ENCODE measurements around the gene C1R.
"Not testable (repeated sequence)": the region's sequence is repeated elsewhere in the genome, so short reads cannot be mapped to it uniquely, and the experiment has no call there.

The C1R gene

DNA sequence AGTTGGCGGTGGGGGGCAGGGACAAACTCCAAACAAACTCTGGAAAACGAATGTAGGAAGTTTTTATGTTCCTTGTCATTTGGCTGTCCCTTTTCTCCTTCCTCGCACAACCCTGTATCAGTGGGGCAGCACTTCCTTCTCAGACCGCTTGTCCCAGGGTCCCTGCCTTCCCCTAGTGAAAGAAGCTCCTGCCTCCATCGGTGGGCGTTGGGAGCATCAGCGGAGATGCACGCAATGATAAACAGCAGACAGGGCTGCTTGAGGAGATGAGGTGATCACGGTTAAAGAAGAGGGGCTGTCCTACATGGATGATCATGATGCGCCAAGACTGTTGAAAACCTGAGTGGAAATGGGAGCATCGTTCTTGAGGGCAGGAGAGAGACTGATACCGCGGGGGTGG lies 31.1 kb downstream of the C1R start:
- peaks cover 52% of the 10 kb centered on the region for H3K4me1 Mint-ChIP-seq (ENCODE audit: low read depth)

DNA sequence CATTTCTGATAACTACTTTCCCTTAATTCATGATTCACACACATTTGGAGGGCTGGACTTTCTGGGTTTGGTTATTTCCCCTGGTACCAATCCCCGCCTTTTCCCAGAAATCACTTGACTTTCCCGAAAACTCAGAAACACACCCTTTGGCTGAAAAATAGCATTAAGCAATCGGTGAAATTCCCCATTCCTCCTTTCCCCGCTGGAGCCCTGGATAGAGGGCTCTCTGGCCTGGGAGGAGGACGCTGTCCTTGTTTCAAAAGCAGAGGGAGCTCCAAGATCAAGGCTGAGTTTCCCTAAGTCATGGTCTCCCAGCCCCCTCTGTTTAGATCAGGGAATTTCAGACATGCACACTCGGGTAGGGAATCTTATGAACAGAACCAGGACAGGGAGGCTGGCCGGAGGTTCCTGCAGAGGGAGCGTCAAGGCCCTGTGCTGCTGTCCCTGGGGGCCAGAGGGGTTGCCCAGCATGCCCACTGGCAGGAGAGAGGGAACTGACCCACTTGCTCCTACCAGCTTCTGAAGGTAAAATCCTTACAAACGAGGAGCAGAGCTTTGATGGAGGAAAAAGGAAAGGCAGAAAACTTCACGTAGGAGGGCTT lies 31.8 kb downstream of the C1R start, which contains the start of gene C1S:
Gene C1S (plus strand): TSS at position 366 of the 602 bp plus-strand sequence. CDS start 1,195 bp downstream, outside the sequence.
- Mint-ChIP-seq H3K4me3 (no peak within 1 kb of the TSS), H3K27me3 (peaks cover 24% of the 10 kb centered on the region), H3K9me3 (no peaks in the 10 kb centered on the region), H3K4me1 (ENCODE audit: low read depth) (peaks cover 47% of the 10 kb centered on the region), H3K36me3 (ENCODE audit: low read depth) (no peaks in the 10 kb centered on the region), H3K27ac (peak within 1 kb of the TSS; percentile 55)
- intact Hi-C loops (cut with micrococcal nuclease) = loop anchor here (5.0 kb wide), 1 partner anchor 47 kb away; the partner anchor contains the start of gene C1RL

More for the DNA sequence above, 31.1 kb downstream of the C1R start:
- Mint-ChIP-seq H3K4me3 (no peak overlapping the region), H3K27me3 (peaks cover 20% of the 10 kb centered on the region), H3K27ac (peak overlapping the region; percentile 55), H3K9me3 (no peaks in the 10 kb centered on the region), H3K36me3 (ENCODE audit: low read depth) (no peaks in the 10 kb centered on the region)
- intact Hi-C loops (cut with micrococcal nuclease) = loop anchor here (5.0 kb wide), 1 partner anchor 46 kb away; the partner anchor contains the start of gene C1RL

DNA sequence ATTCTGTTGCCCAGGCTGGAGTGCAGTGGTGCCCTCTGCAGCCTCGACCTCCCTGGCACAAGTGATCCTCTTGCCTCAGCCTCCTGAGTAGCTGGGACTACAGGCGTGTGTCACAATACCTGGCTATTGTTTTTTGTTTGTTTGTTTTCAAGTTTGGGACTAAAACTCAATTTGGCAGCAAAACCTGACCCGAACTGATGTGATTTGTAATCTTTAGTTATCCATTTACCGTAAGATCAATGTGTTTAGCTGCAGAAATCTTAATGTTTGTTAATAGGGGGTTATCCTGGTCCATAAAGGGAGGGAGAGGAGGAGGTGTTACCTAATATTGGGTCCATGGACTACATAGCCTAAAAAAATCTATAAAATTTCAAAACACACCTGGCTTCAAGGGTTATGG lies 32.5 kb downstream of the C1R start:
- H3K4me3 Mint-ChIP-seq = no peak overlapping the region
- H3K27ac Mint-ChIP-seq = no peak overlapping the region
- peaks cover 45% of the 10 kb centered on the region for H3K4me1 Mint-ChIP-seq (ENCODE audit: low read depth)
- intact Hi-C loops (cut with micrococcal nuclease) = loop anchor here (5.0 kb wide), 2 partner anchors 33 to 48 kb away; partner anchors contain the start of genes C1R and C1RL
- peaks cover 30% of the 10 kb centered on the region for H3K27me3 Mint-ChIP-seq
- H3K9me3 Mint-ChIP-seq = no peaks in the 10 kb centered on the region
- H3K36me3 Mint-ChIP-seq (ENCODE audit: low read depth) = no peaks in the 10 kb centered on the region

DNA sequence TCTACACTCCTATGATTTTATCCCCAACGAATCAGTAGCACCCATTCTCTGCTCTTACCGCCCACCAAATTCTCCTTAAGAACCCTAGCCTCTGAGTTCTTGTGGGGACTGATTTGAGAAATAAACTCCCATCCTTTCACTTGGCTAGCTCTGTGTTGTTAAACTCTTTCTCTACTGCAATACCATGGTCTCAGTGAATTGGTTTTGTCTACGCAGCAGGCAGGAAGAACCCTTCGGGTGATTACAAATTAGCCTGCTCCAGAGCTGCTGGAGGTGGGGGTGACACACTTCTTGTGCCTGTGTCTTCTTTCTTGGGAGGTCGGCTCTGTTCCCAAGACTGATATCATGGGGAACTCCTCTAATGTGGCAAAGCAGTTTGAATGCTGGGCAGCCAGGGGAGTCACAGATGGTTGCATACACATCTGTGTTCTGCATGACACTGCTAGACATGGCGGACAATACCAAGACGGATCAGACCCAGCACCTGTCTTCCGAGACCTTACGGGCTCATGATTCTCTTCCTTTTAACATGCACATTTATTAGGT lies 33.3 kb downstream of the C1R start:
- Mint-ChIP-seq H3K27me3 (peaks cover 32% of the 10 kb centered on the region), H3K36me3 (ENCODE audit: low read depth) (no peaks in the 10 kb centered on the region), H3K27ac (peak overlapping the region; percentile 68), H3K9me3 (no peaks in the 10 kb centered on the region), H3K4me3 (no peak overlapping the region), H3K4me1 (ENCODE audit: low read depth) (peaks cover 45% of the 10 kb centered on the region)
- intact Hi-C loops (cut with micrococcal nuclease) = loop anchor here (5.0 kb wide), 1 partner anchor 33 kb away; the partner anchor contains the start of gene C1R

DNA sequence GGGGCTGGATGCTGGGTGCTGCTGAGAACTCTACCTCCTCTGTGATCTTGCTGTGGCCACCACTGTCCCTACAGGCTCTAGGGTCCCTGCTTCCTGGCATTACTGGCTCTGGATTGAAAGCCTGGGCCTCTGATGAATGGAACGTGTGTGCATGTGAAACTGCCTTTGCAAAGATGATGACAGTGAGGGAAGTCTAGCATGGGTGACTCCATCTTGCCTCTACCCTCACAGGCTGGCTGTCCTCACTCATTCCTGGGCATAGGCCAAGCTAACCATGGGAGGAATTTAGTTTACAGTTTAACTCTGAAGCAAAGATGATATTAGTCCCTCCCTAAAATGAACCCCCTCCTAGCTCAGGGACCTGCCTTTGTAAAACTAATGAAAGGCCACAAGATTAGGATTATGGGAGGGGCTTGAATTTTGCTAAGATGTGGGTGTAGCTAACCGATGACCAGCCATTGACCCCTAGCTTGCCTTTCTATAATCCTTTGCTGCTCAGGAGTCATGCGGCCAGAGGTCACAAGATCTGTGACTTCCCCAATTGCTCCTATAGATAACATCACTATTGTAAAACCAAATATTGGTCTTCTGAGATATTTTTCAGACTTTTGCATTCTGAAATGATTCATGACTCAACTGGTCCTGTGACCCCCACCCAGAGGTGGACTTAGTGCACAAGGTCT lies 33.9 kb downstream of the C1R start:
- intact Hi-C loops (cut with micrococcal nuclease) = loop anchor here (5.0 kb wide), 1 partner anchor 34 kb away; the partner anchor contains the start of gene C1R
- peaks cover 34% of the 10 kb centered on the region for H3K27me3 Mint-ChIP-seq
- H3K27ac Mint-ChIP-seq = peak overlapping the region; percentile 68
- no peaks in the 10 kb centered on the region for H3K9me3 Mint-ChIP-seq
- no peak overlapping the region for H3K4me3 Mint-ChIP-seq
- peaks cover 45% of the 10 kb centered on the region for H3K4me1 Mint-ChIP-seq (ENCODE audit: low read depth)
- no peaks in the 10 kb centered on the region for H3K36me3 Mint-ChIP-seq (ENCODE audit: low read depth)

DNA sequence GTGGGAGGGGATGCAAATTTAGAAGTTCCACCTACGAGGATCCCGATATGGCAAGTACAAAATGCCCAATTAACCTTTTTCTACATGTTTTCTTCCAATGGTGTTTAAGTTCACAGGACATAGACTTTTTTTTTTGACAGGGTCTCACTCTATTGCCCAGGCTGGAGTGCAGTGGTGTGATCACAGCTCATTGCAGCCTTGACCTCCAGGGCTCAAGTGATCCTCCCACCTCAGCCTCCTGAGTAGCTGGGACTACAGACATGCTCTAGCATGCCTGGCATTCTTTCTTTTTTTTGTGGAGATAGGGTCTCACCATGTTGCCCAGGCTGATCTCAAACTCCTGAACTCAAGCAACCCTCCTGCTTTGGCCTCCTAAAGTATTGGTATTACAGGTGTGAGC lies 36.5 kb downstream of the C1R start:
- H3K27ac Mint-ChIP-seq; H3K9me3 Mint-ChIP-seq; H3K36me3 Mint-ChIP-seq (ENCODE audit: low read depth); H3K4me3 Mint-ChIP-seq: not testable (repeated sequence)
- Mint-ChIP-seq H3K27me3 (peaks cover 45% of the 10 kb centered on the region), H3K4me1 (ENCODE audit: low read depth) (peaks cover 37% of the 10 kb centered on the region)
- intact Hi-C loops (cut with micrococcal nuclease) = loop anchor here (5.0 kb wide), 1 partner anchor 37 kb away; the partner anchor contains the start of gene C1R

DNA sequence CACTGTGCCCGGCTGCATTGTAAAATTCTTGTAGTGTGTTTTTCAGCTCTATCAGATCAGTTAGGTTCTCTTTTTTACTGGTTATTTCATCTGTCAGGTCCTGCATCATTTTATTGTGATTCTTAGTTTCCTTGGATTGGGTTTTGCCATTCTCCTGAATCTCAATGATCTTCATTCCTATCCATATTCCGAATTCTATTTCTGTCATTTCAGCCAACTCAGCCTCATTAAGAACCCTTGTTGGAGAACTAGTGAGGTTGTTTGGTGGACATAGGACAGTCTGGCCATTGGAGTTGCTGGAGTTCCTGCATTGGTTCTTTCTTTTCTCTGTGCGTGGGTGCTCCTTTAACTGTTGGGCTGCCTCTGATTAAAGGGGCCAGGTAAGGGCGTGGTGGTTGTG lies 37.3 kb downstream of the C1R start:
- no peak overlapping the region for H3K27ac Mint-ChIP-seq
- peaks cover 29% of the 10 kb centered on the region for H3K4me1 Mint-ChIP-seq (ENCODE audit: low read depth)
- peaks cover 43% of the 10 kb centered on the region for H3K27me3 Mint-ChIP-seq
- no peaks in the 10 kb centered on the region for H3K36me3 Mint-ChIP-seq (ENCODE audit: low read depth)
- H3K4me3 Mint-ChIP-seq = no peak overlapping the region
- intact Hi-C loops (cut with micrococcal nuclease) = loop anchor here (5.0 kb wide), 1 partner anchor 37 kb away; the partner anchor contains the start of gene C1R
- H3K9me3 Mint-ChIP-seq = no peaks in the 10 kb centered on the region

DNA sequence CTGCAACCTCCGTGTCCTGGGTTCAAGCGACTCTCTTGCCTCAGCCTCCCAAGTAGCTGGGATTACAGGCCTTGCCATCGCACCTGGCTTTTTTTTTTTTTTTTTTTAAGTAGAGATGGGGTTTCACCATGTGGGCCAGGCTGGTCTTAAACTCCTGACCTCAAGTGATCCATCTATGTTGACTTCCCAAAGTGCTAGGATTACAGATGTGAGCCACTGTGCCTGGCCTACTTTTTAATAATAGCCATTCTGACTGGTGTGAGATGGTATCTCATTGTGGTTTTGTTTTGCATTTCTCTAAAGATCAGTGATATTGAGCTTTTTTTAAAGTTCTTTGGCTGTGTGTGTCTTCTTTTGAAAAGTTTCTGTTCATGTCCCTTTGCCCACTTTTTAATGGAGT lies 42.3 kb downstream of the C1R start:
- H3K4me1 Mint-ChIP-seq (ENCODE audit: low read depth) = peaks cover 23% of the 10 kb centered on the region
- intact Hi-C loops (cut with micrococcal nuclease); H3K27ac Mint-ChIP-seq; H3K9me3 Mint-ChIP-seq; H3K36me3 Mint-ChIP-seq (ENCODE audit: low read depth); H3K4me3 Mint-ChIP-seq: not testable (repeated sequence)
- peaks cover 39% of the 10 kb centered on the region for H3K27me3 Mint-ChIP-seq

DNA sequence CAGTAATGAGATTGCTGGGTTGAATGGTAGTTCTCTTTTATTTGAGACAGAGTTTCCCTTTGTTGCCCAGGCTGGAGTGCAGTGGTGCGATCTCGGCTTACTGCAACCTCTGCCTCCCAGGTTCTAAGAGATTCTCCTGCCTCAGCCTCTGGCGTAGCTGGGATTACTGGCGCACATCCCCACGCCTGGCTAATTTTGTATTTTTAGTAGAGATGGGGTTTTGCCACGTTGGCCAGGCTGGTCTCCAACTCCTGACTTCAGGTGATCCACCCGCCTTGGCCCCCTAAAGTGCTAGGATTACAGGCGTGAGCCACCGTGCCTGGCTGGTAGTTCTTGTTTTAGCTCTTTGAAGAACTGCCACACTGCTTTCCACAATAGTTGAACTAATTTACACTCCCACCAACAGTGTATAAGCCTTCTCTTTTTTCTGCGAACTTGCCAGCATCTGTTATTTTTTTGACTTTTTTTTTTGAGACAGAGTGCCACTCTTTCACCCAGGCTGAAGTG lies 42.7 kb downstream of the C1R start:
- intact Hi-C loops (cut with micrococcal nuclease); H3K36me3 Mint-ChIP-seq (ENCODE audit: low read depth); H3K27ac Mint-ChIP-seq; H3K4me3 Mint-ChIP-seq; H3K9me3 Mint-ChIP-seq: not testable (repeated sequence)
- H3K4me1 Mint-ChIP-seq (ENCODE audit: low read depth) = peaks cover 23% of the 10 kb centered on the region
- H3K27me3 Mint-ChIP-seq = peaks cover 38% of the 10 kb centered on the region

DNA sequence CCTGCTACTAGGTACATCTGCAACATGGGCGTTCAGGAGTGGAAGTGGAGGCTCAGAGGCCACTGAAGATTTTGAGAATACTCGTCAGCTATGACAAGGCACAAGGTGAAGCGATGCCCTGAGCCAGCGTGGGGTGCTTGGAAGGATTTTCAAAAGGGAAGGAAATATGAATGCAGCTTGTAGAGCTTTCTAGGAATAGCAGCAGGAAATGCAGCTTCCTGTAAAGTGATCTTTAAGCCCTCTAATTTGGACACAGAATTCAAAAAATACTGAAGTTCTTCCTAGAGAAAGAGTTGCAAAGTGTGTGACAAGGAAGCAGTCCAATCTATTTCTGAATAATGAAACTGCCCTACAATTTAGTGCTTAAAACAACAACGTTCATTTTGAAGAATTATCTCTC lies 44.9 kb downstream of the C1R start:
- Mint-ChIP-seq H3K36me3 (ENCODE audit: low read depth) (no peaks in the 10 kb centered on the region), H3K27ac (peak overlapping the region; percentile 26), H3K4me3 (peak overlapping the region; percentile 10), H3K27me3 (peaks cover 26% of the 10 kb centered on the region), H3K9me3 (no peaks in the 10 kb centered on the region), H3K4me1 (ENCODE audit: low read depth) (peaks cover 23% of the 10 kb centered on the region)
- intact Hi-C loops (cut with micrococcal nuclease) = no loop called here

DNA sequence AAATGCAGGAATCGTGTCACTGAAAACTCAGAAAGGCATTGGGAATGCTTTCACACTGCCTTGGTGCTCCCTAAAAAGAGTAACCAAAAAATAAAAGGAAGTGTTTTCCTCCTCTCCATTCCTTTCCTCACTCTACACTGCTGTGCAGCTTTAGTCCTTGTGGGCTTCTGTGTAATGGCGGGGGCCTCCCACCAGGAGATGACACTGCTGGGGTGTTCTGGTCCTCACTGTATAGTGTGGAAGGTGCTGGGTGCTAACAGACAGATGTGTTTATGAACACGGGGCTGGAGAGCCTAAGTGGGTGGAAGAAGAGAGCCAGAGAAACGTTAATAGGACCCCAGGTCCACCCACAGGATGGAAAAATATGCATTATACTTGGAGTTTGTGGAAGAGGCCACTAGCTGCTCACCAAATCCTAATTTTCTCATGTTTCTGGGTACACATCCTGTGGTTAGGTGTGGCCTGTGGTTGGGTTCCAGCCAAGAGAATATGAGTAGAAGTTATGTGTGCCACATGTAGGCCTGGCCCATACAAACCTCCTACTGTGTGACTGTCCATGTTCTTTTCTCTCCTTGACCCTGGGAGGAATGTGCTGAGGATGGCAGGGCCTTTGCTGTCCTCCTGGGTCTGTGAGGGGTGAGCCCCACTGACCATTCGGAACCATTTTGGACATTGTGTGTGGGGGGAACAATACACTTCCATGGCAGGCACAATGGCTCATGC lies 45.7 kb downstream of the C1R start:
- Mint-ChIP-seq H3K9me3 (no peaks in the 10 kb centered on the region), H3K27ac (no peak overlapping the region), H3K4me1 (ENCODE audit: low read depth) (peaks cover 23% of the 10 kb centered on the region), H3K27me3 (peaks cover 18% of the 10 kb centered on the region), H3K36me3 (ENCODE audit: low read depth) (no peaks in the 10 kb centered on the region), H3K4me3 (no peak overlapping the region)
- intact Hi-C loops (cut with micrococcal nuclease) = no loop called here

DNA sequence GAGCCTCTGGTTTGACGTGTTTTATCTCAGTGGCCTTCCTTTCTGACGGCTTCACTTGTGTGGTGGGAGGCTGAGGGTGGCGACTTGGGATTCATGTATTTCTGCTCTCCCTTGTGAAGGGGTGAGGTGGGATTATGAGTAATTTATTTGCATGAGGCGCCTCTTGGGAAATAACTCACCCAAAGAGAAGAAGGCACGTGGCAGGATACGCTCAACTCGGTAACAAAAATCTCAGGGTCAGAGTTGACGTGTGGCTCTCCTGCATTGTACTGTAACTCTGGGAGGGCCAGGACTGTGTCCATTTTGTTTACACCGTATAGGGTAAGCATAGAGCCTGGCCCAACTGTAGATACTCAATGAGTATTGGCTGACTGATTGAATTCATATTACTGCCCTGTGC lies 46.3 kb downstream of the C1R start:
- no peaks in the 10 kb centered on the region for H3K36me3 Mint-ChIP-seq (ENCODE audit: low read depth)
- peaks cover 16% of the 10 kb centered on the region for H3K27me3 Mint-ChIP-seq
- no peak overlapping the region for H3K4me3 Mint-ChIP-seq
- H3K27ac Mint-ChIP-seq = no peak overlapping the region
- intact Hi-C loops (cut with micrococcal nuclease) = no loop called here
- no peaks in the 10 kb centered on the region for H3K9me3 Mint-ChIP-seq
- peaks cover 23% of the 10 kb centered on the region for H3K4me1 Mint-ChIP-seq (ENCODE audit: low read depth)

DNA sequence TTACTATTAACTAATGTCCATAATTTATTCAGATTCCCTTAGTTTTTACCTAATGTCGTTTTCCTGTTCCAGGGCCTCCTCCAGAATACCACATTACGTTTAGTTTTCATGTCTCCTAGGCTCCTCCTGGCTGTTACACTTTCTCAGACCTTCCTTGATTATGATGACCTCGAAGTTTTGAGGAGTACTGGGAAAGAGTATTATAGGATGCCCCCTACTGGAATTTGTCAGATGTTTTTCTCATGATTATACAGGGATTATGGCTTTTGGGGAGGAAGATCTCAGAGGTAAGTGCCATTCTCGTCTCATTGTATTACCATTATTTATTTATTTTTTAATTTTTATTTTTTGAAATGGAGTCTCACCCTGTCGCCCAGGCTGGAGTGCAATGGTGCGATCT lies 49.4 kb downstream of the C1R start:
- peaks cover 20% of the 10 kb centered on the region for H3K4me1 Mint-ChIP-seq (ENCODE audit: low read depth)
- no peaks in the 10 kb centered on the region for H3K9me3 Mint-ChIP-seq
- H3K4me3 Mint-ChIP-seq = no peak overlapping the region
- peaks cover 9% of the 10 kb centered on the region for H3K27me3 Mint-ChIP-seq
- intact Hi-C loops (cut with micrococcal nuclease) = no loop called here
- H3K36me3 Mint-ChIP-seq (ENCODE audit: low read depth) = no peaks in the 10 kb centered on the region
- H3K27ac Mint-ChIP-seq = no peak overlapping the region
